ENCODE results near the gene PPM1E.

DNA sequence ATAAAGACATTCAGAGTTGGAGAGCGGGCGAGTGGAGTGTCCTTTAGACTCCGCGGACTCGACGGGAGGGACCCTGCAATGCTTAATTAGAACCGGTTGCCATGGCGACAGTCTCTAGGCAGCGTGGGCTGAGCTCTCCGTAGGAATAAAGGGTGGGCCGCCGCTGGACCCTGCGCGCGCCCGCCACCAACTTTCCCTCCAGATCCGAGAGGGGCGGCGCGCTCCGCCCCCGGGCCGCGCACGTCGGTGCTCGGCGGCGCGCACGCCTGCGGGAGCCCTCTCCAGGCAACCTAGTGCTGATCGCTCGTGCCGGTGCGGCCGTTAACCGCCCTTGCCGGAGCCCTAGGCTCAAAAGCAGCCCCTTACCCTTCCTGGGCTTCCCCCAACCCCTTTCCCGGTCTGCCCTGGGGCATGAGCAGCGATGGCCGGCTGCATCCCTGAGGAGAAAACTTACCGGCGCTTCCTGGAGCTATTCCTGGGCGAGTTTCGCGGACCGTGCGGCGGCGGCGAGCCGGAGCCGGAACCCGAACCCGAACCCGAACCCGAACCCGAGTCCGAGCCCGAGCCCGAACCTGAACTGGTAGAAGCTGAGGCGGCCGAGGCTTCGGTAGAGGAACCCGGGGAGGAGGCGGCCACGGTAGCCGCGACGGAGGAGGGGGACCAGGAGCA, at the start of gene PPM1E:
- TF ChIP-seq, protein P1, sequence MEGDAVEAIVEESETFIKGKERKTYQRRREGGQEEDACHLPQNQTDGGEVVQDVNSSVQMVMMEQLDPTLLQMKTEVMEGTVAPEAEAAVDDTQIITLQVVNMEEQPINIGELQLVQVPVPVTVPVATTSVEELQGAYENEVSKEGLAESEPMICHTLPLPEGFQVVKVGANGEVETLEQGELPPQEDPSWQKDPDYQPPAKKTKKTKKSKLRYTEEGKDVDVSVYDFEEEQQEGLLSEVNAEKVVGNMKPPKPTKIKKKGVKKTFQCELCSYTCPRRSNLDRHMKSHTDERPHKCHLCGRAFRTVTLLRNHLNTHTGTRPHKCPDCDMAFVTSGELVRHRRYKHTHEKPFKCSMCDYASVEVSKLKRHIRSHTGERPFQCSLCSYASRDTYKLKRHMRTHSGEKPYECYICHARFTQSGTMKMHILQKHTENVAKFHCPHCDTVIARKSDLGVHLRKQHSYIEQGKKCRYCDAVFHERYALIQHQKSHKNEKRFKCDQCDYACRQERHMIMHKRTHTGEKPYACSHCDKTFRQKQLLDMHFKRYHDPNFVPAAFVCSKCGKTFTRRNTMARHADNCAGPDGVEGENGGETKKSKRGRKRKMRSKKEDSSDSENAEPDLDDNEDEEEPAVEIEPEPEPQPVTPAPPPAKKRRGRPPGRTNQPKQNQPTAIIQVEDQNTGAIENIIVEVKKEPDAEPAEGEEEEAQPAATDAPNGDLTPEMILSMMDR (IDR thresholded peaks at IDR 0.05; ENCODE audit: insufficient read depth, low read length, poor library complexity, severe bottlenecking) = no peak
- no peak for TF ChIP-seq EZH2phosphoT487 (conservative IDR thresholded peaks at IDR 0.05; ENCODE audit: low read length)
